HEK293T (cell line): Measurements from ENCODE around the gene CHD6.

Experiments
- BHLHE40 ChIP-seq: fragments of 450-650 bp; IDR thresholded peaks from 2 replicates; pipeline ENCODE4 v1.6.1; 2016; ENCODE audit warnings: mild to moderate bottlenecking, moderate library complexity, borderline replicate concordance
- FOXK2 ChIP-seq: fragments of 450-650 bp; IDR thresholded peaks from 2 replicates; pipeline ENCODE4 v1.6.1; 2016; ENCODE audit warnings: mild to moderate bottlenecking
- FOXM1 ChIP-seq: fragments of 450-650 bp; IDR thresholded peaks from 2 replicates; pipeline ENCODE4 v1.6.1; 2017; ENCODE audit warnings: mild to moderate bottlenecking, borderline replicate concordance
- L3MBTL2 ChIP-seq: fragments of 450-650 bp; conservative IDR thresholded peaks from 2 replicates; pipeline ENCODE4 v1.6.1; 2016; ENCODE audit warnings: mild to moderate bottlenecking
- NFRKB ChIP-seq: fragments of 450-650 bp; IDR thresholded peaks from 2 replicates; pipeline ENCODE4 v1.6.1; 2016; ENCODE audit warnings: mild to moderate bottlenecking, moderate library complexity
- SUZ12 ChIP-seq: fragments of 450-650 bp; IDR thresholded peaks from 2 replicates; pipeline ENCODE4 v1.6.1; 2016; ENCODE audit warnings: mild to moderate bottlenecking
- TARDBP ChIP-seq: fragments of 450-650 bp; IDR thresholded peaks from 2 replicates; pipeline ENCODE4 v1.6.1; 2016

DNA sequence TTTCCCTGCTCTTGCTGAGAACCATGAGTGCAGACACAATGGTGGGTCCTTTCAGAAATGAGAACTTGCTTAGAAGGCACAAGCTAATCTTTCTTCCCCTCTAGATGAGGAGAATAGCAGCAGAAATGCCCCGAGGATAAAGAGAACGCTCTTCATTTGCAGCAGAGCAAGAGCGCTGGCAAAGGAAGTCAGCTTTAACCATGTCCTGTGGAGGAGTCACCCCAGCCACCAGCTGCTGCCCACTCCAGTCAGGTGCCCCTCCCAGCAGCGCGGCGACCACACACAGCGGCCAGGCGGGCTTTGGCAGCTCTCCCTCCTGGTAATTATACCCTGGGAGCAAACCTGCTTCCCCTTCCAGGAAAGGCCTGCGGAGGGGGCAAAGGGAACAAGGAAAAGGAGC, 209.2 kb downstream of the CHD6 start:
- no peak for TF ChIP-seq SUZ12
- no peak for TF ChIP-seq FOXM1
- no peak for TF ChIP-seq L3MBTL2
- TF ChIP-seq TARDBP, result no peak
- TF ChIP-seq FOXK2, result no peak
- no peak for TF ChIP-seq BHLHE40
- no peak for TF ChIP-seq NFRKB
